Right lobe of liver (tissue), 6 donors: ENCODE data around the gene NT5DC1. TPM values are rescaled to one million over a fixed set of nuclear protein-coding genes. Genes with fewer than 3 reads are reported as not detected.

Experiments used
- ATAC-seq, 4 donors: fragments of 200-7000 bp; cut with Tn5 transposase; one replicate each; pipeline ENCODE4 v1.9.1; 2020; ENCODE audit warnings: mild to moderate bottlenecking in 4 of 4, moderate library complexity in 4 of 4
- DNase-seq, 3 donors: peaks; one replicate each; pipeline ENCODE4 v3.0.0-alpha.2; 2020
- H3K27ac ChIP-seq, 3 donors: fragments of 200-600 bp; one replicate each; pipeline ENCODE4 v1.8.0; 2022
- H3K27me3 ChIP-seq, 2 donors: fragments of 200-600 bp; one replicate each; pipeline ENCODE4 v1.8.0; 2022
- H3K36me3 ChIP-seq, 4 donors: fragments of 200-600 bp; sonication (generic) in 1 of 4; one replicate each; pipeline versions ENCODE4 v1.5.1 to v1.8.0; 2017 to 2022; ENCODE audit warnings: control low read depth in 1 of 4
- H3K4me1 ChIP-seq, 4 donors: fragments of 200-600 bp; sonication (generic) in 1 of 4; one replicate each; pipeline versions ENCODE4 v1.5.1 to v1.8.0; 2017 to 2022; ENCODE audit warnings: control low read depth in 1 of 4
- H3K4me3 ChIP-seq, 3 donors: fragments of 200-600 bp; one replicate each; pipeline ENCODE4 v1.8.0; 2022
- H3K9me3 ChIP-seq, 4 donors: fragments of 200-600 bp; sonication (generic) in 1 of 4; one replicate each; pipeline versions ENCODE4 v1.5.1 to v1.8.0; 2017 to 2022; ENCODE audit warnings: control low read depth in 1 of 4
- POLR2A ChIP-seq: fragments of 450-650 bp; IDR thresholded peaks from one replicate; pipeline ENCODE4 v1.6.1; 2017; ENCODE audit warnings: antibody characterized with exemption, mild to moderate bottlenecking
- WGBS: methylation state at CpG from one replicate; pipeline ENCODE4 v1.1.6; 2018; ENCODE audit warnings: low coverage, low lambda C conversion rate; ENCODE audit not compliant: insufficient coverage; ENCODE audit errors: missing lambda C conversion rate; 5-methylcytosine and 5-hydroxymethylcytosine counted together
- intact Hi-C, 2 donors: fragments of 100-400 bp; cut with DNase I; formaldehyde crosslinking; loops; one replicate each; pipeline versions ENCODE4 v1.11.2 to v1.14.1; 2022
- total RNA-seq, 6 experiments: library from RNA; depleted of rRNA in 2 of 6; stranded (reverse); fragments of >200 nt in 2 of 6; fragmentation: NEBNext Ultra II Directional in 3 of 6; extraction: Animal tissue kit (Norgen Biotek cat#: 25700) in 3 of 6; gene quantifications; one replicate each; pipeline versions ENCODE4 v1.1.0 to v1.2.4, GENCODE V29; 2016 to 2023
- TF ChIP-seq, protein P1 (sequence below), 4 donors: fragments of 200-600 bp in 3 of 4; fragments of 450-650 bp in 1 of 4; IDR thresholded peaks; one replicate each; pipeline versions ENCODE4 v1.5.1 to v1.8.0; 2016 to 2022; ENCODE audit warnings: antibody characterized with exemption in 4 of 4, mild to moderate bottlenecking in 2 of 4
- donor health status: DM: no; HTN: yes; CAD: no.
- donor health status: DM: no; HTN: no; CAD: no.
- donor health status: DM: no; HTN: no; CAD: no.
- donor health status: DM: no; HTN: yes; CAD: no.
- donor health status: DM: no; HTN: yes; CAD: no.

Gene NT5DC1
- total RNA-seq, 6 experiments from 2014 or later: 8.5 to 49.1 (median 34.8) TPM

GRCh38 chr6:116201538-116201937 is 100.9 kb downstream of the NT5DC1 start:
- H3K4me1 ChIP-seq: no peaks in the 10 kb centered on the region
- DNase-seq (no peak), ATAC-seq (no peak)
- TF ChIP-seq POLR2A: no peak
- TF ChIP-seq, protein P1, sequence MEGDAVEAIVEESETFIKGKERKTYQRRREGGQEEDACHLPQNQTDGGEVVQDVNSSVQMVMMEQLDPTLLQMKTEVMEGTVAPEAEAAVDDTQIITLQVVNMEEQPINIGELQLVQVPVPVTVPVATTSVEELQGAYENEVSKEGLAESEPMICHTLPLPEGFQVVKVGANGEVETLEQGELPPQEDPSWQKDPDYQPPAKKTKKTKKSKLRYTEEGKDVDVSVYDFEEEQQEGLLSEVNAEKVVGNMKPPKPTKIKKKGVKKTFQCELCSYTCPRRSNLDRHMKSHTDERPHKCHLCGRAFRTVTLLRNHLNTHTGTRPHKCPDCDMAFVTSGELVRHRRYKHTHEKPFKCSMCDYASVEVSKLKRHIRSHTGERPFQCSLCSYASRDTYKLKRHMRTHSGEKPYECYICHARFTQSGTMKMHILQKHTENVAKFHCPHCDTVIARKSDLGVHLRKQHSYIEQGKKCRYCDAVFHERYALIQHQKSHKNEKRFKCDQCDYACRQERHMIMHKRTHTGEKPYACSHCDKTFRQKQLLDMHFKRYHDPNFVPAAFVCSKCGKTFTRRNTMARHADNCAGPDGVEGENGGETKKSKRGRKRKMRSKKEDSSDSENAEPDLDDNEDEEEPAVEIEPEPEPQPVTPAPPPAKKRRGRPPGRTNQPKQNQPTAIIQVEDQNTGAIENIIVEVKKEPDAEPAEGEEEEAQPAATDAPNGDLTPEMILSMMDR (IDR thresholded peaks at IDR 0.05): no peak
- no peaks in the 10 kb centered on the region for H3K9me3 ChIP-seq
- no peaks in the 10 kb centered on the region for H3K36me3 ChIP-seq
- H3K4me3 ChIP-seq: no peak overlapping the region
- 94% methylated on average over 2 of the region's 2 CpGs for WGBS
- H3K27ac ChIP-seq: no peak overlapping the region
- H3K27me3 ChIP-seq: no peaks in the 10 kb centered on the region
- intact Hi-C loops: no loop called here

GRCh38 chr6:116205281-116205680 is 104.6 kb downstream of the NT5DC1 start:
- H3K36me3 ChIP-seq: no peaks in the 10 kb centered on the region
- WGBS: 57% methylated on average over 2 of the region's 2 CpGs
- H3K27ac ChIP-seq: no peak overlapping the region
- H3K4me3 ChIP-seq: no peak overlapping the region
- H3K9me3 ChIP-seq: no peaks in the 10 kb centered on the region
- no peak for TF ChIP-seq POLR2A
- TF ChIP-seq, protein P1 (IDR thresholded peaks at IDR 0.05): no peak
- intact Hi-C loops: no loop called here
- DNase-seq (no peak), ATAC-seq (no peak)
- no peaks in the 10 kb centered on the region for H3K4me1 ChIP-seq
- H3K27me3 ChIP-seq: no peaks in the 10 kb centered on the region

DNA sequence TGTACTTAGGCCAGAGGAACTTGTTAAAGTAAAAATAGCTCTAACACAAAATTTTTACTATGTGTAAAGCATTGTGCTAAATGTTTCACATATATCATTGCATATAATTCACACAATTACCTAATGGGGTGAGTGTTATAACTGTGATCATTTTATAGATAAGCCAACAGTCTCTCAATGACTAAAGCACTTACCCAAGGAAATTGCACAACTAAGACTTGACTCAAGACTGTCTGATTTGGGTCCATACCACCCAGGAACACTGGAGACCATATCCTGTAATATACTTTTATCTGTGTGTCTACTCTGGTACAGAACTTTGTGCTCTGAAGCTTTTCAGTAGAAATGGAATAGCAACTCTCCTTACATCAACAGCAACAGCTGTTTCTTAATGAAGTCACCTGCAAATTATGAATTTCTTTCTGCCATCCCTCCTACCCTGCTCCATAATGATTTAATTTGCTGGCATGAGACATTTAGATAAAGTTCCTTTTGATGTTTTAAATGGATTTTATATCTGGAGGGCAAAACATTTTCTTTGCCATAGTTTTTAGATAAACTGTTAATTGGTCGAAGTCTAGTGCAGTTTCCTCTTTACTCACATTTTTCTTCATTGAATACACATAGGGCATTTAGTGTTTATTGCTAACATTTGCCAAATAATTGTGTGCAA is 105.7 kb downstream of the NT5DC1 start:
- H3K36me3 ChIP-seq: no peaks in the 10 kb centered on the region
- no peak for DNase-seq
- H3K9me3 ChIP-seq: no peaks in the 10 kb centered on the region
- intact Hi-C loops: no loop called here
- H3K4me1 ChIP-seq: no peaks in the 10 kb centered on the region
- ATAC-seq: no peak
- TF ChIP-seq POLR2A: no peak
- TF ChIP-seq, protein P1 (IDR thresholded peaks at IDR 0.05): no peak
- 95% methylated on average over 1 of the region's 1 CpG for WGBS
- H3K27ac ChIP-seq: no peak overlapping the region
- no peaks in the 10 kb centered on the region for H3K27me3 ChIP-seq
- H3K4me3 ChIP-seq: no peak overlapping the region

DNA sequence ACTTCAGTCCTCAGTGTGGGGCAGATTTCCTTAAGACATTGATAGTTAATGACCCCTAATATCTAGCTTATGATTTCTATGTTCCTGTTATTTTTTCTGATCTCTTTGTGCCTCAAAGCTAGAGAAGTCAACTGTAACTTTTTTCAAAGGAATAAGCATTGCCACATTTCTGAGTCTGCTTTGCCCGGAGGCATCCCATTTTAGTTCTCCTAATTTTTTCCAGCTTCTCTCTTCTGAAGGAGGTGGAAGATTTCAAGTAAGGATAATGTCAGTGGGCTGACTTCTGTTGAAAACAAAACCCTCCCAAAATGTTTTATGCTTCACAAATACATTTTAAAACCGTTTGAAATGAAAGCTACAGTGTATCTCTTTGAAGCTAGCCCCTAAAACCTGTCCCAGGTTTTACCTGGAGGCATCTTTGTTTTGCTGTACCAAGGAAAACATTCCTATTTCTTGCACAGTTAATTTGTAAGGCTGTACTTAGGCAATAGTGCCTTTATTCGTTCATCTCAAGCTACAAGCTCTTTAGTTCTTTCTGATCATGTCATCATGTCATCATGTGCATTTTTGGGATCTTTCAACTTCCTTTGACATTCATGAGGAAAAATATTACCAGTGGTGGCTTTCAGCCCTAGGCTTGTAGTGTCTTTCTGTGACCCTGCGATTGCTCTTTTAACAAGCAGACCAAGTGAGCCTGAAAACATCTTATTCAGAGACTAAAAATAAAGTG is 107.6 kb downstream of the NT5DC1 start:
- DNase-seq: no peak

More for the DNA sequence above, 107.6 kb downstream of the NT5DC1 start:
- WGBS: 83% methylated on average over 4 of the region's 4 CpGs
- H3K27ac ChIP-seq: no peak overlapping the region
- ATAC-seq: no peak
- no peaks in the 10 kb centered on the region for H3K4me1 ChIP-seq
- no peaks in the 10 kb centered on the region for H3K27me3 ChIP-seq
- no peak overlapping the region for H3K4me3 ChIP-seq
- intact Hi-C loops: no loop called here
- H3K36me3 ChIP-seq: no peaks in the 10 kb centered on the region
- H3K9me3 ChIP-seq: no peaks in the 10 kb centered on the region
- TF ChIP-seq POLR2A: no peak
- TF ChIP-seq, protein P1 (IDR thresholded peaks at IDR 0.05): no peak
